ENCODE data around the gene LRRC73. TPM values are rescaled to one million over a fixed set of nuclear protein-coding genes. Genes with fewer than 3 reads are reported as not detected.
A peak's percentile ranks its signal among the peaks of the same experiment; 100 is the strongest.
"Not testable (repeated sequence)": the region's sequence is repeated elsewhere in the genome, so short reads cannot be mapped to it uniquely, and the experiment has no call there.

Gene LRRC73
- total RNA-seq, 1 donor from 2014 or later = under 0.01 TPM

GRCh38 chr6:43492673-43493072, 17.5 kb downstream of the LRRC73 start:
- DNase-seq (ENCODE audit: low read depth in 2 of 2) = no peak

- peak in 1 of 2 donors; percentile 43 for DNase-seq (ENCODE audit: low read depth in 2 of 2)
These were observed 18.1 kb downstream of the LRRC73 start for GRCh38 chr6:43491750-43492661.

- no peak for DNase-seq (ENCODE audit: low read depth in 2 of 2)
These were observed 19.6 kb downstream of the LRRC73 start for GRCh38 chr6:43490523-43490939.

GRCh38 chr6:43489277-43490072, 20.7 kb downstream of the LRRC73 start:
- no peak for DNase-seq (ENCODE audit: low read depth in 2 of 2)

- no peak for DNase-seq (ENCODE audit: low read depth in 2 of 2)
These were observed 21.4 kb downstream of the LRRC73 start for GRCh38 chr6:43488667-43489276.

- DNase-seq (ENCODE audit: low read depth in 2 of 2) = no peak
These were observed 28.4 kb downstream of the LRRC73 start for GRCh38 chr6:43481591-43482236.

- no peak for DNase-seq (ENCODE audit: low read depth in 2 of 2)
These were observed 29.1 kb downstream of the LRRC73 start for GRCh38 chr6:43481075-43481474.

- no peak for DNase-seq (ENCODE audit: low read depth in 2 of 2)
These were observed 32.2 kb downstream of the LRRC73 start for GRCh38 chr6:43478008-43478372.

GRCh38 chr6:43477235-43478007, 32.7 kb downstream of the LRRC73 start, which contains the start of gene TJAP1:
Gene TJAP1 (plus strand): TSS chr6:43477570. CDS start chr6:43499002, 21,432 bp downstream.
- DNase-seq (ENCODE audit: low read depth in 2 of 2) = peak; percentile 54 to 86

- no peak for DNase-seq (ENCODE audit: low read depth in 2 of 2)
These were observed 33.4 kb downstream of the LRRC73 start for GRCh38 chr6:43476746-43477145.

- no peak for DNase-seq (ENCODE audit: low read depth in 2 of 2)
These were observed 34.6 kb downstream of the LRRC73 start for GRCh38 chr6:43475516-43475915.

- no peak for DNase-seq (ENCODE audit: low read depth in 2 of 2)
These were observed 37.6 kb downstream of the LRRC73 start for GRCh38 chr6:43472515-43472914.

GRCh38 chr6:43471399-43471798, 38.7 kb downstream of the LRRC73 start:
- DNase-seq (ENCODE audit: low read depth in 2 of 2) = no peak

- no peak for DNase-seq (ENCODE audit: low read depth in 2 of 2)
These were observed 40.2 kb downstream of the LRRC73 start for GRCh38 chr6:43469947-43470346.

GRCh38 chr6:43468748-43469681, 41.1 kb downstream of the LRRC73 start:
- DNase-seq (ENCODE audit: low read depth in 2 of 2) = no peak

- no peak for DNase-seq (ENCODE audit: low read depth in 2 of 2)
These were observed 41.9 kb downstream of the LRRC73 start for GRCh38 chr6:43468240-43468639.

- DNase-seq (ENCODE audit: low read depth in 2 of 2) = no peak
These were observed 42.4 kb downstream of the LRRC73 start for GRCh38 chr6:43467752-43468151.

GRCh38 chr6:43467265-43467664, 42.9 kb downstream of the LRRC73 start:
- not testable (repeated sequence) for DNase-seq (ENCODE audit: low read depth in 2 of 2)

GRCh38 chr6:43465948-43466347, 44.2 kb downstream of the LRRC73 start:
- DNase-seq (ENCODE audit: low read depth in 2 of 2) = no peak

GRCh38 chr6:43464337-43464736, 45.8 kb downstream of the LRRC73 start:
- no peak for DNase-seq (ENCODE audit: low read depth in 2 of 2)

Measured in dermis microvascular lymphatic vessel endothelial cell (primary cell).